Hematopoietic multipotent progenitor cell treated with erythropoietin and hydrocortisone succinate and interleukin-3 and kit ligand, for 6 days (in vitro differentiated cells): ENCODE measurements around the gene TMEM131.
A peak's percentile ranks its signal among the peaks of the same experiment; 100 is the strongest.

Source experiments
- DNase-seq: peaks from one replicate; pipeline ENCODE4 v3.0.0-alpha.2; 2015

The TMEM131 gene

GRCh38 chr2:97752342-97753334, 243.1 kb downstream of the TMEM131 start:
- DNase-seq: no peak

- no peak for DNase-seq
Observed at GRCh38 chr2:97751752-97752151, 244.0 kb downstream of the TMEM131 start.

GRCh38 chr2:97750017-97750416, 245.7 kb downstream of the TMEM131 start:
- DNase-seq: no peak

GRCh38 chr2:97749581-97749980, 246.2 kb downstream of the TMEM131 start:
- DNase-seq: no peak

- no peak for DNase-seq
Observed at GRCh38 chr2:97747716-97748115, 248.0 kb downstream of the TMEM131 start.

- peak; percentile 57 for DNase-seq
Observed at GRCh38 chr2:97747285-97747684, 248.5 kb downstream of the TMEM131 start.

GRCh38 chr2:97745474-97746174, 250.1 kb downstream of the TMEM131 start:
- peak; percentile 15 for DNase-seq

- DNase-seq: no peak
Observed at GRCh38 chr2:97743913-97744312, 251.8 kb downstream of the TMEM131 start.

- no peak for DNase-seq
Observed at GRCh38 chr2:97742381-97742847, 253.3 kb downstream of the TMEM131 start.

GRCh38 chr2:97741686-97742085, 254.1 kb downstream of the TMEM131 start:
- no peak for DNase-seq

- DNase-seq: no peak
Observed at GRCh38 chr2:97741251-97741650, 254.5 kb downstream of the TMEM131 start.

GRCh38 chr2:97740590-97741182, 255.1 kb downstream of the TMEM131 start:
- DNase-seq: peak; percentile 84

- DNase-seq: no peak
Observed at GRCh38 chr2:97739893-97740245, 255.9 kb downstream of the TMEM131 start.

- DNase-seq: no peak
Observed at GRCh38 chr2:97739020-97739892, 256.5 kb downstream of the TMEM131 start.

GRCh38 chr2:97738179-97739019, 257.3 kb downstream of the TMEM131 start:
- no peak for DNase-seq

- DNase-seq: no peak
Observed at GRCh38 chr2:97737421-97738178, 258.1 kb downstream of the TMEM131 start.

GRCh38 chr2:97736608-97737330, 259.0 kb downstream of the TMEM131 start:
- no peak for DNase-seq

GRCh38 chr2:97736185-97736584, 259.6 kb downstream of the TMEM131 start:
- no peak for DNase-seq

- DNase-seq: no peak
Observed at GRCh38 chr2:97735161-97735561, 260.6 kb downstream of the TMEM131 start.
